OCI-LY1 (cell line): ENCODE measurements around the gene TBC1D22B.

Experiments
- H2AFZ ChIP-seq: fragments of 200-600 bp; sonication (generic), shearing (Covaris generic); 2 replicates; pipeline ENCODE4 v1.6.0; 2014; ENCODE audit warnings: antibody characterized with exemption, mild to moderate bottlenecking, low read length
- H3F3A ChIP-seq: fragments of 200-600 bp; sonication (generic), shearing (Covaris generic); 2 replicates; pipeline ENCODE4 v1.6.0; 2014; ENCODE audit warnings: mild to moderate bottlenecking, antibody characterized with exemption, low read length, moderate library complexity; ENCODE audit not compliant: insufficient read depth
- H3K27ac ChIP-seq: fragments of 200-600 bp; sonication (generic); 2 replicates; pipeline ENCODE4 v1.5.1; 2014; ENCODE audit warnings: low read length, mixed run types, mild to moderate bottlenecking, low read depth; ENCODE audit not compliant: poor library complexity, severe bottlenecking
- H3K27me3 ChIP-seq: fragments of 200-600 bp; sonication (generic); 2 replicates; pipeline ENCODE4 v1.6.0; 2014; ENCODE audit warnings: antibody characterized with exemption, mild to moderate bottlenecking, low read length, moderate library complexity; ENCODE audit not compliant: insufficient read depth
- H3K36me3 ChIP-seq: fragments of 200-600 bp; sonication (generic); 2 replicates; pipeline ENCODE4 v1.6.1; 2014; ENCODE audit warnings: mild to moderate bottlenecking, antibody characterized with exemption, low read length, moderate library complexity, mixed read lengths; ENCODE audit not compliant: insufficient read depth
- H3K4me1 ChIP-seq: fragments of 200-600 bp; sonication (generic); 2 replicates; pipeline ENCODE4 v1.5.1; 2014; ENCODE audit warnings: mild to moderate bottlenecking, low read length, moderate library complexity; ENCODE audit not compliant: insufficient read depth, severe bottlenecking
- H3K4me2 ChIP-seq: fragments of 200-600 bp; sonication (generic), shearing (Covaris generic); 2 replicates; pipeline ENCODE4 v1.6.1; 2014; ENCODE audit warnings: low read length
- H3K4me3 ChIP-seq: fragments of 200-600 bp; sonication (generic); 2 replicates; pipeline ENCODE4 v1.5.1; 2014; ENCODE audit warnings: low read length, low read depth, mild to moderate bottlenecking, mixed read lengths; ENCODE audit not compliant: poor library complexity, severe bottlenecking
- H3K79me2 ChIP-seq: fragments of 200-600 bp; shearing (Covaris generic); 2 replicates; pipeline ENCODE4 v1.6.1; 2016; ENCODE audit warnings: mixed run types, low read length, mixed read lengths; ENCODE audit not compliant: insufficient read depth
- H3K9ac ChIP-seq: fragments of 200-600 bp; sonication (generic), shearing (Covaris generic); 2 replicates; pipeline ENCODE4 v1.6.1; 2014; ENCODE audit warnings: mild to moderate bottlenecking, low read length, mixed read lengths
- H3K9me2 ChIP-seq: fragments of 200-600 bp; sonication (generic), shearing (Covaris generic); 2 replicates; pipeline ENCODE4 v1.6.1; 2014; ENCODE audit warnings: low read depth, mild to moderate bottlenecking, low read length, mixed read lengths
- H3K9me3 ChIP-seq: fragments of 200-600 bp; shearing (Covaris generic); 2 replicates; pipeline ENCODE4 v1.6.1; 2014; ENCODE audit warnings: low read length, mixed read lengths
- H4K20me1 ChIP-seq: fragments of 200-600 bp; sonication (generic), shearing (Covaris generic); 2 replicates; pipeline ENCODE4 v1.6.0; 2016; ENCODE audit warnings: mild to moderate bottlenecking, low read length; ENCODE audit not compliant: insufficient read depth
- EZH2 ChIP-seq: fragments of 200-600 bp; sonication (generic), shearing (Covaris generic); IDR thresholded peaks from 2 replicates; pipeline ENCODE4 v1.8.0; 2017; ENCODE audit warnings: borderline replicate concordance, mixed run types, mild to moderate bottlenecking, antibody characterized with exemption, low read length, moderate library complexity, mixed read lengths
- TF ChIP-seq, protein P1 (sequence below): fragments of 200-600 bp; sonication (generic), shearing (Covaris generic); IDR thresholded peaks from 2 replicates; pipeline ENCODE4 v1.5.1; 2017; ENCODE audit warnings: mild to moderate bottlenecking, antibody characterized with exemption, low read length, moderate library complexity, mixed read lengths

The TBC1D22B gene

GRCh38 chr6:37314487-37315156, 57.0 kb downstream of the TBC1D22B start:
- TF ChIP-seq, protein P1, sequence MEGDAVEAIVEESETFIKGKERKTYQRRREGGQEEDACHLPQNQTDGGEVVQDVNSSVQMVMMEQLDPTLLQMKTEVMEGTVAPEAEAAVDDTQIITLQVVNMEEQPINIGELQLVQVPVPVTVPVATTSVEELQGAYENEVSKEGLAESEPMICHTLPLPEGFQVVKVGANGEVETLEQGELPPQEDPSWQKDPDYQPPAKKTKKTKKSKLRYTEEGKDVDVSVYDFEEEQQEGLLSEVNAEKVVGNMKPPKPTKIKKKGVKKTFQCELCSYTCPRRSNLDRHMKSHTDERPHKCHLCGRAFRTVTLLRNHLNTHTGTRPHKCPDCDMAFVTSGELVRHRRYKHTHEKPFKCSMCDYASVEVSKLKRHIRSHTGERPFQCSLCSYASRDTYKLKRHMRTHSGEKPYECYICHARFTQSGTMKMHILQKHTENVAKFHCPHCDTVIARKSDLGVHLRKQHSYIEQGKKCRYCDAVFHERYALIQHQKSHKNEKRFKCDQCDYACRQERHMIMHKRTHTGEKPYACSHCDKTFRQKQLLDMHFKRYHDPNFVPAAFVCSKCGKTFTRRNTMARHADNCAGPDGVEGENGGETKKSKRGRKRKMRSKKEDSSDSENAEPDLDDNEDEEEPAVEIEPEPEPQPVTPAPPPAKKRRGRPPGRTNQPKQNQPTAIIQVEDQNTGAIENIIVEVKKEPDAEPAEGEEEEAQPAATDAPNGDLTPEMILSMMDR, result peak; percentile 81
- no peak for TF ChIP-seq EZH2
- H3K4me2 ChIP-seq, result no peak overlapping the region
- H3K27me3 ChIP-seq, result no peaks in the 10 kb centered on the region
- peaks cover 36% of the 10 kb centered on the region for H3K36me3 ChIP-seq
- no peaks in the 10 kb centered on the region for H4K20me1 ChIP-seq
- no peak overlapping the region for H3K9ac ChIP-seq
- H3K4me1 ChIP-seq, result no peaks in the 10 kb centered on the region
- H3K27ac ChIP-seq, result no peak overlapping the region
- H3K4me3 ChIP-seq, result no peak overlapping the region
- no peaks in the 10 kb centered on the region for H3K9me3 ChIP-seq
- no peaks in the 10 kb centered on the region for H3F3A ChIP-seq
- no peak overlapping the region for H2AFZ ChIP-seq
- H3K79me2 ChIP-seq, result no peaks in the 10 kb centered on the region
- H3K9me2 ChIP-seq, result no peaks in the 10 kb centered on the region

- no peaks in the 10 kb centered on the region for H4K20me1 ChIP-seq
- H3K9ac ChIP-seq, result no peak overlapping the region
- no peak overlapping the region for H3K4me2 ChIP-seq
- H3K4me3 ChIP-seq, result no peak overlapping the region
- H3F3A ChIP-seq, result no peaks in the 10 kb centered on the region
- H3K27me3 ChIP-seq, result no peaks in the 10 kb centered on the region
- TF ChIP-seq EZH2, result no peak
- TF ChIP-seq, protein P1, result no peak
- H3K4me1 ChIP-seq, result no peaks in the 10 kb centered on the region
- H2AFZ ChIP-seq, result no peak overlapping the region
- H3K27ac ChIP-seq, result no peak overlapping the region
- H3K9me3 ChIP-seq, result no peaks in the 10 kb centered on the region
- no peaks in the 10 kb centered on the region for H3K9me2 ChIP-seq
- no peaks in the 10 kb centered on the region for H3K79me2 ChIP-seq
- peaks cover 36% of the 10 kb centered on the region for H3K36me3 ChIP-seq
These were observed 57.6 kb downstream of the TBC1D22B start for GRCh38 chr6:37315157-37315515.

- H4K20me1 ChIP-seq, result no peaks in the 10 kb centered on the region
- H3F3A ChIP-seq, result no peaks in the 10 kb centered on the region
- no peaks in the 10 kb centered on the region for H3K9me3 ChIP-seq
- no peak overlapping the region for H3K4me3 ChIP-seq
- TF ChIP-seq, protein P1, result no peak
- TF ChIP-seq EZH2, result no peak
- H2AFZ ChIP-seq, result no peak overlapping the region
- H3K27me3 ChIP-seq, result no peaks in the 10 kb centered on the region
- no peaks in the 10 kb centered on the region for H3K79me2 ChIP-seq
- H3K4me1 ChIP-seq, result no peaks in the 10 kb centered on the region
- H3K36me3 ChIP-seq, result peaks cover 36% of the 10 kb centered on the region
- no peaks in the 10 kb centered on the region for H3K9me2 ChIP-seq
- no peak overlapping the region for H3K4me2 ChIP-seq
- no peak overlapping the region for H3K27ac ChIP-seq
- H3K9ac ChIP-seq, result no peak overlapping the region
These were observed 58.5 kb downstream of the TBC1D22B start for GRCh38 chr6:37316071-37316470.
